ENCODE measurements around the gene S100A2.

Gene S100A2

GRCh38 chr1:153532769-153533599, 32.7 kb downstream of the S100A2 start:
- DNase-seq: peak; percentile 99
- Histone ChIP-seq H3K4me3 (ENCODE audit: low read depth, low read length) (peak overlapping the region; percentile 21), H3K36me3 (no peaks in the 10 kb centered on the region), H3K27me3 (ENCODE audit: insufficient read depth, low read depth, severe bottlenecking) (no peaks in the 10 kb centered on the region), H3K9me3 (ENCODE audit: severe bottlenecking) (no peaks in the 10 kb centered on the region), H3K27ac (peak overlapping the region; percentile 81)
- peak; percentile 96 for TF ChIP-seq CTCF (IDR thresholded peaks at IDR 0.05; ENCODE audit: low read depth, low read length)

- H3K9me3 ChIP-seq (ENCODE audit: severe bottlenecking): no peaks in the 10 kb centered on the region
- peak; percentile 71 for DNase-seq
- H3K4me3 ChIP-seq (ENCODE audit: low read depth, low read length): no peak overlapping the region
Observed at GRCh38 chr1:153532181-153532580, 33.5 kb downstream of the S100A2 start.

GRCh38 chr1:153531638-153532037, 34.0 kb downstream of the S100A2 start:
- TF ChIP-seq CTCF (IDR thresholded peaks at IDR 0.05; ENCODE audit: low read depth, low read length): no peak
- DNase-seq: peak; percentile 71
- peak overlapping the region; percentile 81 for H3K27ac ChIP-seq
- no peaks in the 10 kb centered on the region for H3K9me3 ChIP-seq (ENCODE audit: severe bottlenecking)
- H3K4me3 ChIP-seq (ENCODE audit: low read depth, low read length): no peak overlapping the region
- H3K27me3 ChIP-seq (ENCODE audit: insufficient read depth, low read depth, severe bottlenecking): no peaks in the 10 kb centered on the region
- no peaks in the 10 kb centered on the region for H3K36me3 ChIP-seq

More at GRCh38 chr1:153532181-153532580, 33.5 kb downstream of the S100A2 start:
- no peaks in the 10 kb centered on the region for H3K27me3 ChIP-seq (ENCODE audit: insufficient read depth, low read depth, severe bottlenecking)
- H3K27ac ChIP-seq: peak overlapping the region; percentile 81
- no peak for TF ChIP-seq CTCF (IDR thresholded peaks at IDR 0.05; ENCODE audit: low read depth, low read length)
- no peaks in the 10 kb centered on the region for H3K36me3 ChIP-seq

GRCh38 chr1:153527683-153528040, 38.0 kb downstream of the S100A2 start:
- H3K27me3 ChIP-seq (ENCODE audit: insufficient read depth, low read depth, severe bottlenecking): no peaks in the 10 kb centered on the region
- H3K27ac ChIP-seq: no peak overlapping the region
- H3K36me3 ChIP-seq: no peaks in the 10 kb centered on the region
- no peak overlapping the region for H3K4me3 ChIP-seq (ENCODE audit: low read depth, low read length)
- no peak for TF ChIP-seq CTCF (IDR thresholded peaks at IDR 0.05; ENCODE audit: low read depth, low read length)
- H3K9me3 ChIP-seq (ENCODE audit: severe bottlenecking): peaks cover 2% of the 10 kb centered on the region
- DNase-seq: no peak

GRCh38 chr1:153527023-153527682, 38.5 kb downstream of the S100A2 start:
- H3K27ac ChIP-seq: peak overlapping the region; percentile 86

More at GRCh38 chr1:153527023-153527682, 38.5 kb downstream of the S100A2 start:
- no peak overlapping the region for H3K4me3 ChIP-seq (ENCODE audit: low read depth, low read length)
- no peaks in the 10 kb centered on the region for H3K36me3 ChIP-seq
- TF ChIP-seq CTCF (IDR thresholded peaks at IDR 0.05; ENCODE audit: low read depth, low read length): no peak
- H3K9me3 ChIP-seq (ENCODE audit: severe bottlenecking): peaks cover 2% of the 10 kb centered on the region
- no peak for DNase-seq
- no peaks in the 10 kb centered on the region for H3K27me3 ChIP-seq (ENCODE audit: insufficient read depth, low read depth, severe bottlenecking)

Measured in WERI-Rb-1 (cell line).